Activated gamma-delta T cell treated with anti-CD3 and anti-CD28 coated beads, Interleukin-2, amount 50 U/mL, for 16 hours (primary cell): Measurements from ENCODE around the gene RRAS.
A peak's percentile ranks its signal among the peaks of the same experiment; 100 is the strongest.

Experiments used
- DNase-seq: peaks from one replicate; pipeline ENCODE4 v3.0.0-alpha.2; 2020; ENCODE audit warnings: low read depth

Gene RRAS

GRCh38 chr19:49677231-49677900 is 37.4 kb upstream of the RRAS start, which contains the start of gene PRMT1:
Gene PRMT1 (plus strand): TSS chr19:49677271. CDS start chr19:49677281, 10 bp downstream.
- DNase-seq = peak; percentile 24

- DNase-seq = peak; percentile 97
Observed at GRCh38 chr19:49676784-49677230, 36.9 kb upstream of the RRAS start.

GRCh38 chr19:49676136-49676783 is 36.3 kb upstream of the RRAS start:
- no peak for DNase-seq

GRCh38 chr19:49672131-49672919 is 32.4 kb upstream of the RRAS start:
- peak; percentile 58 for DNase-seq

DNA sequence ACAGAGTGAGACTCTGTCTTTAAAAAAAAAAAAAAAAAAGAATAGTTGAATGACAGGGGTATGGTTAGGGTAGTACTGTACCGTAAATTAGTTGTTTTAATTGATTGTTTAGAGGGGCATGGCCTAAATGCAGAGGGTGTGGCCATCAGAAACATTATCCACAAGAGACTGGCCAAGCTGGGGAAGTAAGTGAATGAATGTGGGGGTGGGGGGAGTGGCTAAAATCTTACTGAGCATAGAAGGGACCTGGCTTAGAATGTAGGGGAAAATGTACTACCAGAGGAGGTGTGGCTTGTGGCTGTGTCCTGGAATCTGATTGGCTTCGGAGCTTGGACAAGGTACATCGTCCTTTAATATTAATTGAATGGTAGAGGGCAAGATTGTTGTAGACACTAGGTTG is 29.6 kb upstream of the RRAS start:
- no peak for DNase-seq

- DNase-seq = no peak
Observed at GRCh38 chr19:49667473-49667872, 27.5 kb upstream of the RRAS start.

DNA sequence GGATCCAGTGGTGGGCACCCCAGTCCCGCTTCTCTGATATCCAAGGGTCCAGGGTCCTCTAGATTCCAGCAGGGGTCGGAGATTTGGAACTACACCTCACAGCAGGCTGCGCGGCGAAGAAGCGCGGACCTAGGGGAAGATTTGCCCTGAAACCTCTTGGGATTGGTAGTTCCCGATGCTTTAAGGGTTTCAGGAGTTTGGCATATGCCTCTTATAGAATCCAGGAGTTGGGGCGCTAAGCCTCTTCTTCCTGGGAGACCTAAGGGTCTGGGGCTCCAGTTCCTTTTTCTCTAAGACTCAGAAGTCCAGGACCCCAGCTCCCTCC is 26.1 kb upstream of the RRAS start:
- DNase-seq = no peak

GRCh38 chr19:49665351-49666119 is 25.6 kb upstream of the RRAS start, which contains the start of the genes BCL2L12 and IRF3:
Gene BCL2L12 (plus strand): TSS chr19:49665933. CDS start chr19:49666693, 760 bp downstream.
Gene IRF3 (minus strand): TSS chr19:49665857. CDS start chr19:49664838, 1,019 bp downstream.
- peak; percentile 99 for DNase-seq

DNA sequence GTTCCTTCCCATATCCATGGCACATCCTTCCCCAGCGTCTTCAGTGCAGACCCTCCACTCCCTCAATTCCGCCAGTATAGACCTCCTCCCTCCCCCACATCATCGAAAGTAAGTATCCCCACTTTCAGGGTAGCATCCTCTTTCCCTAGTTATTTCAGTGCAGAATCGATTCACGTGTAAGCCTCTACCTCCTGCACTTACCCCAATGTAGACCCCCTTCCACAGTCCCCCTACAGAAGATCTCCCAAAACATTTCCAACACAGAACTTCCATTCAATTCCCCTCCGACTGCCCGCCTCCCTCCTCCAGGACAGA is 25.1 kb upstream of the RRAS start:
- no peak for DNase-seq

GRCh38 chr19:49664171-49665035 is 24.5 kb upstream of the RRAS start:
- peak; percentile 89 for DNase-seq

DNA sequence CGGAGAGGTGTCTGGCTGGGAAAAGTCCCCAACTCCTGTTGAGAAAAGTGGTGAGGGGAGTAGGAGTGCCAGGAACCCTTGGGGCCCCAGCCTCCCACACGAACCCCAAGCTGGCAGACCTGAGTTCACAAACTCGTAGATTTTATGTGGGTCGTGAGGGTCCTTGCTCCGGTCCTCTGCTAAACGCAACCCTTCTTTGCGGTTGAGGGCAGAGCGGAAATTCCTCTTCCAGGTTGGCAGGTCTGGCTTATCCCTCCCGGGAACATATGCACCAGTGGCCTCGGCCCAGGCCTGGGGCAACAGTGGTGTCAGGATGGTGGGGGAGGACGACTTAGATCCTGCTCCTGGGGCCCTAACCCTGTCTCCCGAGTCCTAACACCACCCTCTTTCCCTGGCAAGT is 23.3 kb upstream of the RRAS start:
- no peak for DNase-seq

GRCh38 chr19:49662011-49662410 is 22.1 kb upstream of the RRAS start:
- no peak for DNase-seq

DNA sequence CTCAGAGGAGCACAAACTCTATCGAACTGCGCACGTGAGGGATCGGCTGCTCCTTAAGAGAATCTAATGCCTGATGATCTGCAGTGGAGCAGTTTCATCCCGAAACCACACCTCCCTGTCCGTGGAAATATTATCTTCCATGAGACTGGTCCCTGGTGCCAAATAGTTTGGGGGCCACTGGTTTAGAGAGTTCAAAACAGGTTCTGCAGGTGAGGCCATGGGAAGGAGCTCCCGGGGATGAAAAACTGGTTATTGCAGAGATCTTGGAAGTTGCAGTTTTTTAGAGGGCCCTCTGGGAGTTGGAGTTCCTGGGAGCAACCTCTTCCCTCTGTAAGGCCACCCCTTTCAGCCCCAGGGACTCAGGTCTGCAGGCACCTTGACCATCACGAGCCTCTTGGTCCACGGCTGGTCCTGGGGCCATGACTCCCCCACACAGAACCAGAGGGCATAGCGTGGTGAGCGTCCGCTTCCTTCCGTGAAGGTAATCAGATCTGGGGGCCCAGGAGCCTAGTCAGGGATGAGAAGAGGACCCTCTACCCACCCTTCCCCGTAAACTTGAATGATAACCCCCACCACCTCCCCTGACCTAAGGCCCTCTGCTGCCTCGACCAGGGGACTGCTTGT is 20.5 kb upstream of the RRAS start:
- DNase-seq = no peak

DNA sequence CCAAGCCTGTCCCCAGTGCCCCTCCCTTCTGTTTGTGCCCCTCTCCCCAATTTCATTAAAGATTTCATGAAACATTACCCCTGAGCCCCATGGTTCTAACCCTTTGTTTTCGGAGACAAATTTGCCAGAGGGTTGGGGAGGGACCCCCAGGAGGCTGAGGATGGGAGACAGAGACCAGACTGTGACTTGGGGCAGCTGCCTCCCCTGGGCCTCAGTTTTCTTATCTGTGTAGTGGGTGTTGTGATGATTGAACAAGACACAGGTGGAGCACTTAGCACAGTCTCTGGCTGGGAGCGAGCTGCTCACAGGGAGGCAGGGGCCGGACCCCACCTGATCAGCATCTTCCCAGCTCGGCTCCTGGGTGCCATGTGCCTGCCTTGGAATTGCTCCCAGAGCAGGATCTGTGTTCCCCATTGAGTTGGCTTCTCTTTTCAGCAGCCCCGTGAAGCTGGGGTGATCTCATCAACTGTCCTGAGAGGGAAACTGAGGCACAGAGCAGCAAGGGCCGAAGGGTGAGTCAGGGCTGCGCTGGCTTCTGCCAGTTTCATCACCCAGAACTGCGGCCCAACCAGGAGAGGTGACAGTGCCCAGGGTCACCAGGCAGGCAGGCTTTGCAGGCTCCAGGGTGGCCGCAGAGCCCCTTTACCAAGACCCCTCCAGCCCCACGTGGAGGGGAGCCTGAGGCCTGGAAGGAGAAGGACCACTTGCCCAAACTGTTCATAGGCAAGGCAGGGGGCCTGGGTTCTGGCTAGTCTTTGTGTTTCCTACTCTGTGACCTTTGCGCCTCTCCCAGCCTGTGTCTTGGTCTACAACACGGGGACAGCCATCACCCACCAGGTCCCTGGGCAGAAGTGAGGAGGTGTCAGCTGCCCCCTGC is 18.9 kb upstream of the RRAS start:
- no peak for DNase-seq

DNA sequence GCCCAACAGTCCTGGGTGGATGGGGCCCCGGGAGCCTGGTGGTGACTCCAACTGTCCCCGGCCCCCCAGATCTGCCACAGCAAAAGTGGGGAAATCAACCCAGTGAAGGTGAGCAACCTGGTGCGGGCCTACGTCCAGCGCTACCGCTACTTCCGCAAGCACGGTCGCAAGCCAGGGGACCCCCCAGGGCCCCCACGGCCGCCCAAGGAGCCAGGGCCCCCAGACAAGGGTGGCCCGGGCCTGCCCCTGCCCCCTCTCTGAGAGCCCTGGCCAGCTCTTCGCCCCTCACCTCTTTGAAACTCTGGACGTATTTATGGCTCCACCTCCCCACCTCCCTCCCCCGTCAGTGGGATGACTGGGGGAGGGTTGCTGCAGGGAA is 18.2 kb upstream of the RRAS start:
- no peak for DNase-seq

DNA sequence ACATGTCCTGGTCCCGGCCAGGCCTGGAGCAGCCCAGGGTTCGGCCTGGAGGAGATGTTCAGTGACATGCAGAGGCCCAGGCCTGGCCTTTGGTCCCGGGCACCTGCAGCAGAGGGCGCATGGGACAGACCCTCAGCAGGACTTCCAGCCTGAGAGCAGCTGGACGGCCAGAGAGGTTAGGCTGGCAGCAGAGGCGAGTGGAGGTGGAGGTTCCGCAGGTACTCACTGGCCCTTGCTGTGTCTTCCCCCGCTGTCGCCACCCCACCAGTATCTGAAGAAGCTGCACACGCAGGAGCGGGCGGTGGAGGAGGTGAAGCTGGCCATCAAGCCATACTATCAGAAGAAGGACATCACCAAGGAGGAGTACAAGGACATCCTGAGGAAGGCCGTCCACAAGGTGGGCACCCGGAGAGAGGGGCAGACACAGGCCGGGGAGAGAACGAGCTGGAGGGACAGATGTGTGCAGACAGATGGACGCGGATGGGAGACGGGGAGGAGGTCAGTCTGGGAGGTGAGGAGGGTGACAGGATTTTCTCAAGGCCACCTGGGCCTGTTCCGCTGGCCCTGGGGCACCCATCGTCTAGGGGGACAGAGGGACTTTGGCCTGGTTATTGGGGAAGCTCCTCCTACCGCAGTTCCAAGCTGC is 17.7 kb upstream of the RRAS start:
- DNase-seq = no peak

DNA sequence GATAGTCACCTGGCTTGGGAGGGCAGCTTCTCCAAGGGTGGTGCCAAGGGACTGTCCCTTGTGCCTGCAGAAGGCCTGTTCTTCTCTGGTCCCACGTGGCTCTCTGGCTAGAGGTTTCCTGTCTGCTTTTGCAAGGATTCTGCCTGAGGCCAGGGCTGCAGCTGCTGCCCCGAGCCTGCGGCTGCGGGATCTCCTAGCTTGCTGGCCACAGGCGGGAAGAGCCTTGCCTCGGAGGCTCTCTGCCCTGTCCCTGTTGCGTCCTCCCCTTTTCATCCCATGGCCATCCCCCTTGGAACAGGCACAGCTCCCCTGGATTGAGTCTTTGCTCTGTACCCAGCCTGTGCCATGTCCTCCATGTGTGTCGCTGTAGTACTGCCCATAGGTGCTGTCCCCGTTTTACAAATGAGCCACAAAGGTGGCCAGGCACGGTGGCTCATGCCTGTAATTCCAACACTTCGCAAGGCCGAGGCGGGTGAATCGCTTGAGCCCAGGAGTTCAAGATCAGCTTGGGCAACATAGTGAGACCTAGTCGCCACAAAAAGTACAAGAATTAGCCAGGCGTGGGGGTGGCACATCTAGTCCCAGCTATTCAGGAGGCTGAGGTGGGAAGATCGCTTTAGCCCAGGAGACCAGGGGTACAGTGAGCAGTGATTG is 16.6 kb upstream of the RRAS start:
- no peak for DNase-seq

DNA sequence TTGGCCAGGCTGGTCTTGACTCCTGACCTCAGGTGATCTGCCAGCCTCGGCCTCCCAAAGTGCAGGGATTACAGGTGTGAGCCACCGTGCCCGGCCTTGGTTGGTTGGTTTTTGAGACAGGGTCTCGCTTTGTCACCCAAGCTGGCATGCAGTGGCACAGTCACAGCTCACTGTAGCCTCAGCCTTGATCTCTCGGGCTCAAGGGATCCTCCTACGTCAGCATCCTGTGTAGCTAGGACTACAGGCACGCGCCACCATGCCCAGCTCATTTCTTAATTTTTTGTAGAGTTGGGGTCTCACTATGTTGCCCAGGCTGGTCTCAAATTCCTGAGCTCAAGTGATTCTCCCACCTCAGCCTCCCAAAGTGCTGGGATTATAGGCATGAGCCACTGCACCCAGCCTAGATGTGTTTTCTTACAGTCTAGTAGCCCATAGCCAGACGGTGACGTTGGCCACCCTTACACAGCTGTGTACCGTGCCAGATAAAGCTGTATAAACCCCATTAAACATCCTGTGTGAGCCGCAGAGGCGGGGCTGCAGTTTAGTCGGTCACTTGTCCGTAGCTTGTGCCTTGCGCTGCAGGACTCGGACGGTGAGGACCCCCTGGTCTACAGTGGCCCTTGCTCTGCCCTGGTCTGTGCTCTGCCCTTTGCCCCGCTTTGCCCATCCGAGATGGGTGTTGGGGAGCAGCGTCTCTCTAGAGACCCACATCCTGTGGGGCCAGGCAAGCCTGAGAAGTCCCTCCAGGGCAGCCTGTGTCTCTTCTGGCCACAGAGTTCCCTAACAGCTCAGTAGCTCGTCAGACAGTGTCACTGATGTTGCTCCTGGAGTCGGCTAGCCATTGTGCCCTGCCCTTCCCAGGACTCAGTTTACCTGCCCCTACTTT is 15.9 kb upstream of the RRAS start:
- DNase-seq = no peak
